Naive B cell (primary cell): ENCODE results near the gene SAPCD2. TPM values are rescaled to one million over a fixed set of nuclear protein-coding genes. Genes with fewer than 3 reads are reported as not detected.
"Not testable (repeated sequence)": the region's sequence is repeated elsewhere in the genome, so short reads cannot be mapped to it uniquely, and the experiment has no call there.

Experiments
- ATAC-seq, 2 donors: fragments of 150-1000 bp; cut with Tn5 transposase; 2 replicates each; pipeline ENCODE4 v1.10.0; 2021; ENCODE audit warnings: low read depth in 2 of 2, mild to moderate bottlenecking in 2 of 2, moderate library complexity in 2 of 2
- DNase-seq: peaks from one replicate; pipeline ENCODE4 v3.0.0; 2022
- H3K27ac Mint-ChIP-seq, 6 donors: one replicate each; pipeline ENCODE4 v1.8.0; 2020 to 2022; ENCODE audit warnings: mild to moderate bottlenecking in 6 of 6, mixed read lengths in 6 of 6, moderate library complexity in 5 of 6, inconsistent platforms in 2 of 6
- H3K27me3 Mint-ChIP-seq, 3 donors: one replicate each; pipeline ENCODE4 v1.8.0; 2021 to 2022; ENCODE audit warnings: mixed read lengths in 3 of 3, mild to moderate bottlenecking in 1 of 3
- H3K36me3 Mint-ChIP-seq, 2 donors: one replicate each; pipeline ENCODE4 v1.8.0; 2020 to 2022; ENCODE audit warnings: mixed read lengths in 2 of 2, inconsistent platforms in 1 of 2, mild to moderate bottlenecking in 1 of 2
- H3K4me1 Mint-ChIP-seq, 3 donors: one replicate each; pipeline ENCODE4 v1.8.0; 2020 to 2022; ENCODE audit warnings: mixed read lengths in 3 of 3, inconsistent platforms in 1 of 3, mild to moderate bottlenecking in 1 of 3, moderate library complexity in 1 of 3
- H3K4me3 Mint-ChIP-seq, 8 donors: one replicate each; pipeline ENCODE4 v1.8.0; 2020 to 2022; ENCODE audit warnings: mild to moderate bottlenecking in 8 of 8, mixed read lengths in 8 of 8, moderate library complexity in 8 of 8, inconsistent platforms in 2 of 8
- H3K9me3 Mint-ChIP-seq, 7 donors: one replicate each; pipeline ENCODE4 v1.8.0; 2020 to 2022; ENCODE audit warnings: mixed read lengths in 7 of 7, mild to moderate bottlenecking in 5 of 7, inconsistent platforms in 2 of 7, moderate library complexity in 1 of 7
- polyA plus RNA-seq, 6 donors: library from polyadenylated mRNA; unstranded; fragments of 300-500 nt; fragmentation: Illumina TruSeq; gene quantifications; one replicate each; pipeline ENCODE4 v1.2.3, GENCODE V29; 2021; ENCODE audit warnings: low read depth in 6 of 6

The SAPCD2 gene, protein sequence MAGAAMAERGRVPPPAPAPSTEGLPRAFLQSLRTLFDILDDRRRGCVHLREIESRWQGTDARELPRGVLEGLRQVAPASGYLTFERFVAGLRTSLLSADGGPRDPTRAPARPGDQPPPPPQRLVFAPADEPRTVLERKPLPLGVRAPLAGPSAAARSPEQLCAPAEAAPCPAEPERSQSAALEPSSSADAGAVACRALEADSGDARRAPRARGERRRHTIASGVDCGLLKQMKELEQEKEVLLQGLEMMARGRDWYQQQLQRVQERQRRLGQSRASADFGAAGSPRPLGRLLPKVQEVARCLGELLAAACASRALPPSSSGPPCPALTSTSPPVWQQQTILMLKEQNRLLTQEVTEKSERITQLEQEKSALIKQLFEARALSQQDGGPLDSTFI
- polyA plus RNA-seq = under 1 TPM in 1 of 6 donors, not detected in 5; 0.05 TPM

GRCh38 chr9:137070201-137070905 is at the start of gene SAPCD2:
TSS of gene SAPCD2 (minus strand) at chr9:137070557. CDS start at chr9:137070460, 97 bp downstream.
- H3K4me3 Mint-ChIP-seq = peak within 1 kb of the TSS; percentile 71 to 89 (median 84)
- no peaks in the 10 kb centered on the region for H3K36me3 Mint-ChIP-seq
- H3K4me1 Mint-ChIP-seq = peaks cover 17 to 20% (median 19%) of the 10 kb centered on the region in 3 donors
- DNase-seq (peak; percentile 89), ATAC-seq (peak; percentile 83 to 89)
- H3K9me3 Mint-ChIP-seq = no peaks in the 10 kb centered on the region
- peak within 1 kb of the TSS in 5 of 6 donors; percentile 33 to 96 (median 58) for H3K27ac Mint-ChIP-seq
- peaks cover 0 to 5% (median 0%) of the 10 kb centered on the region in 3 donors for H3K27me3 Mint-ChIP-seq

DNA sequence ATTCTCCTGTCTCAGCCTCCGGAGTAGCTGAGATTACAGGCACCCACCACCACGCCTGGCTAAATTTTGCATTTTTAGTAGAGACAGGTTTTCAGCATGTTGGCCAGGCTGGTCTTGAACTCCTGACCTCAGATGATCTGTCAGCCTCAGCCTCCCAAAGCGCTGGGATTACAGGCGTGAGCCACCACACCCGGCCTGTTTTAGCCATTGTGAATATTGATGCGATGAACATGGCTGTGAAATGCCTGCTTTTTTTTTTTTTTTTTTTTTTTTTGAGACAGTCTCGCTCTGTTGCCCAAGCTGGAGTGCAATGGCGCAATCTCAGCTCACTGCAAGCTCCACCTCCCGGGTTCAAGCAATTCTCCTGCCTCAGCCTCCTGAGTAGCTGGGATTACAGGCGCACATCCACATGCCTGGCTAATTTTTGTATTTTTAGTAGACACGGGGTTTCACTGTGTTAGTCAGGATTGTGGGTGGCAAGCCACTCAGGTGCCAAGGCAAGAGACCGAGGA is 47.8 kb upstream of the SAPCD2 start:
- Mint-ChIP-seq H3K4me3 (peak overlapping the region in 1 of 8 donors; percentile 66), H3K4me1 (peaks cover 21 to 34% (median 21%) of the 10 kb centered on the region in 3 donors), H3K27ac (peak overlapping the region in 4 of 6 donors; percentile 54 to 97 (median 80))
- not testable (repeated sequence) for H3K9me3 Mint-ChIP-seq, H3K27me3 Mint-ChIP-seq, H3K36me3 Mint-ChIP-seq, ATAC-seq, DNase-seq

GRCh38 chr9:137117269-137117731 is 46.9 kb upstream of the SAPCD2 start:
- ATAC-seq = no peak
- no peaks in the 10 kb centered on the region for H3K36me3 Mint-ChIP-seq
- DNase-seq = no peak
- no peaks in the 10 kb centered on the region for H3K9me3 Mint-ChIP-seq
- H3K27ac Mint-ChIP-seq = peak overlapping the region in 4 of 6 donors; percentile 66 to 92 (median 82)
- peaks cover 14 to 29% (median 15%) of the 10 kb centered on the region in 3 donors for H3K4me1 Mint-ChIP-seq
- H3K4me3 Mint-ChIP-seq = peak overlapping the region in 1 of 8 donors; percentile 66
- H3K27me3 Mint-ChIP-seq = no peaks in the 10 kb centered on the region

GRCh38 chr9:137116728-137117127 is 46.4 kb upstream of the SAPCD2 start:
- no peak for ATAC-seq
- H3K9me3 Mint-ChIP-seq = no peaks in the 10 kb centered on the region
- H3K4me3 Mint-ChIP-seq = peak overlapping the region in 4 of 8 donors; percentile 12 to 82 (median 46)
- H3K36me3 Mint-ChIP-seq = no peaks in the 10 kb centered on the region
- no peak for DNase-seq
- H3K27ac Mint-ChIP-seq = peak overlapping the region in 5 of 6 donors; percentile 52 to 88 (median 77)
- no peaks in the 10 kb centered on the region for H3K27me3 Mint-ChIP-seq
- peaks cover 9 to 23% (median 10%) of the 10 kb centered on the region in 3 donors for H3K4me1 Mint-ChIP-seq

GRCh38 chr9:137116027-137116507 is 45.7 kb upstream of the SAPCD2 start:
- peaks cover 7 to 19% (median 8%) of the 10 kb centered on the region in 3 donors for H3K4me1 Mint-ChIP-seq
- peak overlapping the region in 4 of 8 donors; percentile 12 to 82 (median 53) for H3K4me3 Mint-ChIP-seq
- DNase-seq (no peak), ATAC-seq (no peak)
- H3K36me3 Mint-ChIP-seq = peaks cover 0 to 2% of the 10 kb centered on the region in 2 donors
- H3K9me3 Mint-ChIP-seq = no peaks in the 10 kb centered on the region
- H3K27me3 Mint-ChIP-seq = no peaks in the 10 kb centered on the region
- H3K27ac Mint-ChIP-seq = peak overlapping the region in 3 of 6 donors; percentile 66 to 74 (median 70)

GRCh38 chr9:137115394-137116026 is 45.2 kb upstream of the SAPCD2 start:
- Mint-ChIP-seq H3K27ac (peak overlapping the region in 3 of 6 donors; percentile 50 to 74 (median 66)), H3K4me1 (peaks cover 7 to 15% (median 11%) of the 10 kb centered on the region in 3 donors), H3K9me3 (no peaks in the 10 kb centered on the region), H3K27me3 (no peaks in the 10 kb centered on the region), H3K36me3 (peaks cover 0 to 8% of the 10 kb centered on the region in 2 donors), H3K4me3 (peak overlapping the region in 7 of 8 donors; percentile 12 to 71 (median 42))
- ATAC-seq = no peak
- no peak for DNase-seq

- Mint-ChIP-seq H3K36me3 (peaks cover 0 to 8% of the 10 kb centered on the region in 2 donors), H3K4me1 (peaks cover 7 to 15% (median 11%) of the 10 kb centered on the region in 3 donors), H3K27me3 (no peaks in the 10 kb centered on the region), H3K9me3 (no peaks in the 10 kb centered on the region), H3K4me3 (peak within 1 kb of the TSS; percentile 62 to 89 (median 74)), H3K27ac (peak within 1 kb of the TSS in 4 of 6 donors; percentile 33 to 93 (median 64))
- ATAC-seq (peak; percentile 92 to 93), DNase-seq (peak; percentile 83)
These were observed 44.4 kb upstream of the SAPCD2 start, which contains the start of gene DPP7 for GRCh38 chr9:137114613-137115393. TSS of gene DPP7 (minus strand) at chr9:137114733. CDS start at chr9:137114713, 20 bp downstream.

DNA sequence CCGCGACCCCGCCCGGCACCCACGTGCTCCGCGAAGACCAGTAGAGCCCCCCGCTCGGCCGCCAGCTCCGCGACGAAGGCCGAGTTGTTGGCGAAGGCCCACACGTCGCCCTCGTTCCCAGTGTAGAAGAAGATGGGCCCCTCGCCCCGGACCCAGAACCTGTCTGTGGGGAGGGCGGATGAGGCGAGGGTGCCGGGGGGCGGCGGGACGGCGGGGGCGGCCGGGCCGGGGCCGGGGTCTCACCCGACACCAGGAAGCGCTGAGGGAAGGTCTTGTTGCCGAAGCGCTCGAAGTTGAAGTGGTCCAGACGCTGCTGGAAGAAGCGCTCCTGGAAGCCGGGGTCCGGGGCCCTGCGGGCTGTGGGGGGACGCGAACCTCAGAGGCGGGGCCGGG is 43.9 kb upstream of the SAPCD2 start:
- H3K27ac Mint-ChIP-seq = peak overlapping the region in 4 of 6 donors; percentile 33 to 66 (median 50)
- H3K4me3 Mint-ChIP-seq = peak overlapping the region in 6 of 8 donors; percentile 19 to 79 (median 64)
- H3K27me3 Mint-ChIP-seq = no peaks in the 10 kb centered on the region
- ATAC-seq (peak; percentile 8 to 14), DNase-seq (no peak)
- H3K9me3 Mint-ChIP-seq = no peaks in the 10 kb centered on the region
- H3K36me3 Mint-ChIP-seq = peaks cover 0 to 8% of the 10 kb centered on the region in 2 donors
- peaks cover 4 to 13% (median 8%) of the 10 kb centered on the region in 3 donors for H3K4me1 Mint-ChIP-seq

- Mint-ChIP-seq H3K9me3 (no peaks in the 10 kb centered on the region), H3K36me3 (peaks cover 0 to 8% of the 10 kb centered on the region in 2 donors), H3K4me3 (peak overlapping the region; percentile 62 to 89 (median 74)), H3K27ac (peak overlapping the region in 4 of 6 donors; percentile 74 to 93 (median 82)), H3K27me3 (no peaks in the 10 kb centered on the region), H3K4me1 (peaks cover 0 to 7% (median 3%) of the 10 kb centered on the region in 3 donors)
- ATAC-seq (peak; percentile 22 to 24), DNase-seq (no peak)
These were observed 43.2 kb upstream of the SAPCD2 start for GRCh38 chr9:137113385-137114159.

DNA sequence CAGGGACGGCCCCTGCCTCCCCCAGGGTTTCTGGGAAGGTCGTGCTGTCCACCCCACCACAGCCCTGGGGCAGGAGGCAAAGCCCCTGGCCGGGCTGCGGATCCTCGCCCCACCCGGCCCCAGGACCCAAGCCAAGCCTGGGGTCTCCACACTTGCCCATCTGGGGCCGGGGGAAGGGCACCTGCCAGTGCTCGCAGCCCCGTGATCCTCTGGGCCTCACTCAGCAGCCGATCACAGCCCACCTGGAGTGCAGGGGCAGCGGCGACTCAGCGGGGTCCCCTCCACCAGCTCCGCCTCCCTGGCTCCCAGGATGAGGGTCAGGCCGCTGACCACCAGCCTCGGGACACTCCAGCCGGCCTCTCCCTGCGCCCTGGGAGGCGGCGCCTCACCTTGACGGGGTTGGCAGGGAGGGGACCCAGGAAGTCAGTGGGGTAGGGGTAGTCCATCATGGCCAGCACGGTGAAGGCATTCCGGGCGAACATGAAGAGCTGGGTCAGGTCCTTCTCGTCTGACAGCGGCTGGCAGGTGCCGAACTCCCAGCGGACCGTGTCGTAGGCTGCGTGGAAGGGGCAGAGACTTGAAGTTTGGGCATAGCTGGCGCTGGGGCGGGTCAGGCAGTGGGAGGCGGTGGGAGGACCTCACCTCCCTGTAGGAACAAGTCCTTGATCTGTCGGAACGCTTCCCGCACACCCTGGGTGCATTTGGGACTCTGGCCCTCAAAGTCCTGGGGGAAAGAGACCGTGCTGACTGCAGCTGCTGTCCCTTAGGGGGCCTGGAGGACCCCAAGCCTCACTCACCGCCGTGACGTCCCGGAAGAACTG is 42.4 kb upstream of the SAPCD2 start:
- no peak for ATAC-seq
- H3K27me3 Mint-ChIP-seq = no peaks in the 10 kb centered on the region
- peak overlapping the region in 7 of 8 donors; percentile 59 to 80 (median 71) for H3K4me3 Mint-ChIP-seq
- H3K4me1 Mint-ChIP-seq = peaks cover 0 to 7% (median 3%) of the 10 kb centered on the region in 3 donors
- DNase-seq = no peak
- peaks cover 0 to 8% of the 10 kb centered on the region in 2 donors for H3K36me3 Mint-ChIP-seq
- H3K27ac Mint-ChIP-seq = peak overlapping the region in 3 of 6 donors; percentile 65 to 91 (median 74)
- no peaks in the 10 kb centered on the region for H3K9me3 Mint-ChIP-seq
